Fibroblast of lung (primary cell): ENCODE measurements around the gene BID.

Source experiments
- CTCF ChIP-seq, 2 donors: IDR thresholded peaks in 1 of 2; conservative IDR thresholded peaks in 1 of 2; 1 replicate in 1 of 2; 2 replicates in 1 of 2; pipeline ENCODE4 v1.5.1; 2011 to 2012; ENCODE audit warnings: low read length in 2 of 2, control low read depth in 1 of 2, inconsistent platforms in 1 of 2, low read depth in 1 of 2, mild to moderate bottlenecking in 1 of 2
- EZH2 ChIP-seq: IDR thresholded peaks from 2 replicates; pipeline ENCODE4 v1.5.1; 2012; ENCODE audit warnings: low read length, control low read depth, mild to moderate bottlenecking; ENCODE audit errors: missing control alignments

GRCh38 chr22:17788528-17789378 lies 14.5 kb upstream of the BID start:
- no peak for TF ChIP-seq CTCF (conservative IDR thresholded peaks at IDR 0.05 in 1 of 2, IDR thresholded peaks at IDR 0.05 in 1 of 2; ENCODE audit: low read depth in 1 of 2, low read length in 2 of 2)
- no peak for TF ChIP-seq EZH2
